ENCODE results near the gene SOD3.

SOD3 gene

DNA sequence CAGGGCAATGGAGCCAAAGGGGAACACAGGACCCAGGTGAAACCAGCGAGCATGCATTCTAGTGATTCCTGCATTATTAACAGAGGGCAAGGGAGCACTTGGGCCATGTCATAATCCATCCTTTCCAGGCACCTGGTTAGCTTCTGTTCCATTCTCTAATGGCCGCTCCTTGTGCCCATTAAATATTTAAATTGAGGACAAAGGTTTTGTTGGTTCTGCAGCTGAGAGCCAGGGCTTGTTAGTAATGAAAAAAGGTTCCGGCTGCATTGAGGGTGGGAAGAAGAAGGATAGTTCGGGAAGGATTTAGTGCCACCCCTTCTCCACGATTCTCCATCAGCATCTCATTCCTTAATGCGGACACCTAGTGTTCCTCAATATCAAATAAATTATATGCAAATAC, 13.6 kb downstream of the SOD3 start (continued):
- TF ChIP-seq, protein P1, sequence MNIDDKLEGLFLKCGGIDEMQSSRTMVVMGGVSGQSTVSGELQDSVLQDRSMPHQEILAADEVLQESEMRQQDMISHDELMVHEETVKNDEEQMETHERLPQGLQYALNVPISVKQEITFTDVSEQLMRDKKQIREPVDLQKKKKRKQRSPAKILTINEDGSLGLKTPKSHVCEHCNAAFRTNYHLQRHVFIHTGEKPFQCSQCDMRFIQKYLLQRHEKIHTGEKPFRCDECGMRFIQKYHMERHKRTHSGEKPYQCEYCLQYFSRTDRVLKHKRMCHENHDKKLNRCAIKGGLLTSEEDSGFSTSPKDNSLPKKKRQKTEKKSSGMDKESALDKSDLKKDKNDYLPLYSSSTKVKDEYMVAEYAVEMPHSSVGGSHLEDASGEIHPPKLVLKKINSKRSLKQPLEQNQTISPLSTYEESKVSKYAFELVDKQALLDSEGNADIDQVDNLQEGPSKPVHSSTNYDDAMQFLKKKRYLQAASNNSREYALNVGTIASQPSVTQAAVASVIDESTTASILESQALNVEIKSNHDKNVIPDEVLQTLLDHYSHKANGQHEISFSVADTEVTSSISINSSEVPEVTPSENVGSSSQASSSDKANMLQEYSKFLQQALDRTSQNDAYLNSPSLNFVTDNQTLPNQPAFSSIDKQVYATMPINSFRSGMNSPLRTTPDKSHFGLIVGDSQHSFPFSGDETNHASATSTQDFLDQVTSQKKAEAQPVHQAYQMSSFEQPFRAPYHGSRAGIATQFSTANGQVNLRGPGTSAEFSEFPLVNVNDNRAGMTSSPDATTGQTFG (tag by site-specific recombination; IDR thresholded peaks at IDR 0.05; ENCODE audit: borderline replicate concordance): no peak
- no peak for TF ChIP-seq ZSCAN23 (tag by site-specific recombination; IDR thresholded peaks at IDR 0.05)
- TF ChIP-seq ZNF37A (tag by site-specific recombination; IDR thresholded peaks at IDR 0.05): no peak

DNA sequence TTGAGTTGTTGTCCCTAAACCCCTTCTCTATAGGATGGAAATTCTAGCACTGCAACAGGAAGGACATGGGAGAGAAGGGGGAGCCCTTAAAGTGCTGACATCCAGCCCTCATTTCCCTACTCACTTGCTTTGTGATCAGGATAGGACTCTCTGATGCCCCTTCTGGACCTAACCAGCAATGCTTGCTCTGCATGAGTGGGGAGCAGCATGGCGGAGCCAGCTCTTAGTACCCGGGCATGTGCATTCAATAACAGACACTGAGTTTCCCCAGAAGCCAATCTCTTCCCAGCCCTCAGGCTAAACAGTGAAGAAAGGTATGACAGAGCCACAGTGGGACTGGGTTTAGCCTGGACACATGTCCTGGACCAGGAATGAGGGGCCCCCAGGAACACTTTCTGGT, 14.0 kb downstream of the SOD3 start:
- H3K27ac ChIP-seq (ENCODE audit: extremely low read depth, low read depth, low read length): no peak overlapping the region
- ChIA-PET CTCF (interaction anchor here (0.6 kb wide), 1 partner anchor 377 kb away, joined by 3 read pairs; no protein-coding TSS in a partner anchor), POLR2A (no interaction called here)
- no peak overlapping the region for H3K4me3 ChIP-seq (ENCODE audit: low read depth, low read length)
- no peaks in the 10 kb centered on the region for H3K9me3 ChIP-seq (ENCODE audit: control insufficient read depth, insufficient read depth, low read depth, low read length)
- TF ChIP-seq ZFP3 (tag by site-specific recombination; IDR thresholded peaks at IDR 0.05; ENCODE audit: low read depth): no peak
- no peak for TF ChIP-seq ZNF366 (tag by site-specific recombination; conservative IDR thresholded peaks at IDR 0.05)
- no peak for TF ChIP-seq ZNF184 (tag by site-specific recombination; IDR thresholded peaks at IDR 0.05)
- TF ChIP-seq ZNF112 (tag by site-specific recombination; IDR thresholded peaks at IDR 0.05): no peak
- no peak for TF ChIP-seq ZNF514 (tag by site-specific recombination; IDR thresholded peaks at IDR 0.05)
- H3K36me3 ChIP-seq (ENCODE audit: control insufficient read depth in 2 of 2, insufficient read depth in 1 of 2, low read length in 2 of 2): no peaks in the 10 kb centered on the region
- H3K4me1 ChIP-seq (ENCODE audit: control insufficient read depth, insufficient read depth, low read length): no peaks in the 10 kb centered on the region

DNA sequence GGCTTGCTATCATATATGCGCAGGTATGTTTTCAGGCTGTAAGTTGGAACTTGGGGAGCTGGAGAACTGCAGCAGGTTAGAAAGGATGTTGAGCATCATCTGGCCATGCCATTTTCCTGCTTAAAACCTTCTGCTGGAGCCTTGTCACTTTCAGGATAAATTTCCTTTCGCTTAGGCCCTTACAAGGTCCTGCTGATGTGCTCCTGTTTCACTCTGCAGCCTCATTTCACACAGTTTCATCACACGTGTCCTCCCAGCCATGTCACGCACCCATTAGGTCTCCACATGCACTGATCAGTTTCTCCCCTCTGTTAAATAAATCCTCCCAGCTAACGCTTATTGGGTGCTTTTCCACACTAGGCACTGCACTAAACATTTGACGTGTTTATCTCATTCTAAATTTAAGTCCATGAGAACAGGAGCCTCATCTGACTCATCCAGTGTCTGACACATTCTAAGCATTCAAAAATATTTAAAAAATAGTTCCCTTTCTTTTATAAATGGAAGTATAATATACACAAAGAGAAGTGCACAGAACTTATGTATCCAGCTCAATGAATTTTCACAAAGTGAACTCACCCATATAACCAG, 14.5 kb downstream of the SOD3 start:
- Histone ChIP-seq H3K36me3 (ENCODE audit: control insufficient read depth in 2 of 2, insufficient read depth in 1 of 2, low read length in 2 of 2) (no peaks in the 10 kb centered on the region), H3K27ac (ENCODE audit: extremely low read depth, low read depth, low read length) (no peak overlapping the region), H3K9me3 (ENCODE audit: control insufficient read depth, insufficient read depth, low read depth, low read length) (no peaks in the 10 kb centered on the region), H3K4me3 (ENCODE audit: low read depth, low read length) (no peak overlapping the region), H3K4me1 (ENCODE audit: control insufficient read depth, insufficient read depth, low read length) (no peaks in the 10 kb centered on the region)
- POLR2A ChIA-PET: no interaction called here
- CTCF ChIA-PET: no interaction called here
- TF ChIP-seq ZIC2 (tag by site-specific recombination; IDR thresholded peaks at IDR 0.05) (no peak), REPIN1 (tag by site-specific recombination; IDR thresholded peaks at IDR 0.05; ENCODE audit: low read depth) (no peak), OSR2 (tag by site-specific recombination; IDR thresholded peaks at IDR 0.05) (no peak), ZNF791 (tag by site-specific recombination; IDR thresholded peaks at IDR 0.05) (no peak), ZNF23 (tag by site-specific recombination; IDR thresholded peaks at IDR 0.05; ENCODE audit: borderline replicate concordance) (no peak), MEIS1 (CRISPR knock-in tag; IDR thresholded peaks at IDR 0.05; ENCODE audit: borderline replicate concordance) (no peak), KLF7 (tag by site-specific recombination; IDR thresholded peaks at IDR 0.05; ENCODE audit: borderline replicate concordance) (no peak), ZNF610 (tag by site-specific recombination; IDR thresholded peaks at IDR 0.05; ENCODE audit: borderline replicate concordance) (no peak), ZNF704 (tag by site-specific recombination; IDR thresholded peaks at IDR 0.05) (no peak), ZBTB49 (tag by site-specific recombination; IDR thresholded peaks at IDR 0.05; ENCODE audit: low read depth) (no peak), ZNF488 (tag by site-specific recombination; IDR thresholded peaks at IDR 0.05) (no peak), ZNF404 (tag by site-specific recombination; IDR thresholded peaks at IDR 0.05) (no peak), ZNF366 (tag by site-specific recombination; conservative IDR thresholded peaks at IDR 0.05) (no peak), PRDM1 (tag by site-specific recombination; IDR thresholded peaks at IDR 0.05) (no peak), ZNF777 (tag by site-specific recombination; IDR thresholded peaks at IDR 0.05; ENCODE audit: borderline replicate concordance) (no peak), ZNF830 (tag by site-specific recombination; IDR thresholded peaks at IDR 0.05; ENCODE audit: low read depth) (no peak)
- TF ChIP-seq, protein P2, sequence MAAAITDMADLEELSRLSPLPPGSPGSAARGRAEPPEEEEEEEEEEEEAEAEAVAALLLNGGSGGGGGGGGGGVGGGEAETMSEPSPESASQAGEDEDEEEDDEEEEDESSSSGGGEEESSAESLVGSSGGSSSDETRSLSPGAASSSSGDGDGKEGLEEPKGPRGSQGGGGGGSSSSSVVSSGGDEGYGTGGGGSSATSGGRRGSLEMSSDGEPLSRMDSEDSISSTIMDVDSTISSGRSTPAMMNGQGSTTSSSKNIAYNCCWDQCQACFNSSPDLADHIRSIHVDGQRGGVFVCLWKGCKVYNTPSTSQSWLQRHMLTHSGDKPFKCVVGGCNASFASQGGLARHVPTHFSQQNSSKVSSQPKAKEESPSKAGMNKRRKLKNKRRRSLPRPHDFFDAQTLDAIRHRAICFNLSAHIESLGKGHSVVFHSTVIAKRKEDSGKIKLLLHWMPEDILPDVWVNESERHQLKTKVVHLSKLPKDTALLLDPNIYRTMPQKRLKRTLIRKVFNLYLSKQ (tag by site-specific recombination; IDR thresholded peaks at IDR 0.05; ENCODE audit: borderline replicate concordance): no peak

Data from HEK293 (cell line).